Keratinocyte (primary cell): Measurements from ENCODE around the gene HHIPL2. TPM values are rescaled to one million over a fixed set of nuclear protein-coding genes. Genes with fewer than 3 reads are reported as not detected.

Experiments used
- DNase-seq: peaks from one replicate; pipeline ENCODE4 v3.0.0-alpha.2; 2011; ENCODE audit warnings: low read depth, missing footprints, low spot score
- FAIRE-seq: peaks from 2 replicates; lab custom pipeline; 2011; peaks lifted over from hg19 to GRCh38; lab: Jason Lieb, UNC
- H2AFZ ChIP-seq: 2 replicates; pipeline ENCODE4 v1.6.0; 2012; ENCODE audit warnings: low read length, control low read depth, inconsistent platforms; ENCODE audit not compliant: control insufficient read depth
- H3K27ac ChIP-seq: 2 replicates; pipeline ENCODE4 v1.5.1; 2011; ENCODE audit warnings: low read length; ENCODE audit not compliant: control insufficient read depth, insufficient read depth
- H3K27me3 ChIP-seq: 3 replicates; pipeline ENCODE4 v1.6.0; 2011; ENCODE audit warnings: low read length; ENCODE audit not compliant: control insufficient read depth, insufficient read depth; ENCODE audit errors: extremely low read depth
- H3K36me3 ChIP-seq, 2 experiments: 2 replicates in 1 of 2; 3 replicates in 1 of 2; pipeline ENCODE4 v1.5.1; 2011; ENCODE audit warnings: low read length in 2 of 2, mild to moderate bottlenecking in 1 of 2; ENCODE audit not compliant: control insufficient read depth in 2 of 2, insufficient read depth in 2 of 2; ENCODE audit errors: extremely low read depth in 1 of 2
- H3K4me1 ChIP-seq: 3 replicates; pipeline ENCODE4 v1.5.1; 2011; ENCODE audit warnings: low read length; ENCODE audit not compliant: control insufficient read depth, insufficient read depth; ENCODE audit errors: extremely low read depth
- H3K4me2 ChIP-seq: 3 replicates; pipeline ENCODE4 v1.6.0; 2011; ENCODE audit warnings: low read depth, low read length; ENCODE audit not compliant: control insufficient read depth, insufficient read depth; ENCODE audit errors: extremely low read depth
- H3K4me3 ChIP-seq, 3 experiments: fragments of 200-600 bp in 1 of 3; sonication (generic) in 1 of 3; 2 replicates in 2 of 3; 3 replicates in 1 of 3; pipeline ENCODE4 v1.5.1; 2011 to 2016; ENCODE audit warnings: low read length in 3 of 3, mild to moderate bottlenecking in 3 of 3, control low read depth in 2 of 3, inconsistent platforms in 1 of 3, low read depth in 1 of 3, mixed read lengths in 1 of 3, mixed run types in 1 of 3, moderate library complexity in 1 of 3; ENCODE audit not compliant: control insufficient read depth in 2 of 3, insufficient read depth in 2 of 3; ENCODE audit errors: extremely low read depth in 1 of 3
- H3K79me2 ChIP-seq: 2 replicates; pipeline ENCODE4 v1.6.0; 2012; ENCODE audit warnings: low read length; ENCODE audit not compliant: control insufficient read depth, insufficient read depth
- H3K9ac ChIP-seq: 3 replicates; pipeline ENCODE4 v1.6.0; 2011; ENCODE audit warnings: low read length; ENCODE audit not compliant: control insufficient read depth, insufficient read depth; ENCODE audit errors: extremely low read depth
- H3K9me1 ChIP-seq: 3 replicates; pipeline ENCODE4 v1.6.0; 2011; ENCODE audit warnings: low read length; ENCODE audit not compliant: control insufficient read depth, insufficient read depth; ENCODE audit errors: extremely low read depth
- H3K9me3 ChIP-seq: 2 replicates; pipeline ENCODE4 v1.5.1; 2012; ENCODE audit warnings: low read depth, low read length; ENCODE audit not compliant: control insufficient read depth
- H4K20me1 ChIP-seq: 3 replicates; pipeline ENCODE4 v1.6.0; 2011; ENCODE audit warnings: low read length; ENCODE audit not compliant: control insufficient read depth, insufficient read depth; ENCODE audit errors: extremely low read depth
- CTCF ChIP-seq, 3 experiments: IDR thresholded peaks in 1 of 3; conservative IDR thresholded peaks in 1 of 3; optimal IDR thresholded peaks in 1 of 3; 2 replicates in 2 of 3; 3 replicates in 1 of 3; pipeline versions ENCODE3 to v1.5.1; 2011; ENCODE audit warnings: low read length in 3 of 3, mild to moderate bottlenecking in 3 of 3, moderate library complexity in 2 of 3, control low read depth in 1 of 3, inconsistent platforms in 1 of 3; ENCODE audit not compliant: insufficient read depth in 2 of 3; ENCODE audit errors: extremely low read depth in 1 of 3
- EZH2 ChIP-seq: IDR thresholded peaks from one replicate; pipeline ENCODE4 v1.6.1; 2012; ENCODE audit warnings: inconsistent platforms, mild to moderate bottlenecking, low read length, moderate library complexity
- dilution Hi-C: fragments of 300-500 bp; cut with MboI; formaldehyde crosslinking; loops from one replicate; pipeline ENCODE4 v1.7.0; 2020; ENCODE audit warnings: low sequenced_read_pairs; ENCODE audit not compliant: extremely low pct_ligation_motif_present
- polyA plus RNA-seq, 5 experiments: library from polyadenylated mRNA; depleted of rRNA in 3 of 5; stranded (reverse) in 3 of 5; stranded (forward) in 1 of 5; unstranded in 1 of 5; fragments of >200 nt; gene quantifications; 1 replicate in 1 of 5; 2 replicates in 3 of 5; 3 replicates in 1 of 5; pipeline versions ENCODE4 v1.2.1 to v1.2.3, GENCODE V29; 2011 to 2012; ENCODE audit warnings: missing spikeins in 2 of 5, low read depth in 1 of 5, low replicate concordance in 1 of 5

The HHIPL2 gene
- polyA plus RNA-seq, 1 donor (not counting 4 experiments of a cell fraction or from before 2014, with no cell fraction given): 0.16 TPM

GRCh38 chr1:222546548-222547259 is 1.2 kb downstream of the HHIPL2 start:
- Histone ChIP-seq H3K9ac (no peak overlapping the region), H3K27me3 (no peaks in the 10 kb centered on the region), H3K4me2 (peak overlapping the region; percentile 23), H3K79me2 (no peaks in the 10 kb centered on the region), H3K9me1 (no peaks in the 10 kb centered on the region), H3K9me3 (no peaks in the 10 kb centered on the region), H3K4me3 (no peak overlapping the region), H3K27ac (no peak overlapping the region), H3K4me1 (peaks cover 16% of the 10 kb centered on the region), H2AFZ (no peak overlapping the region), H3K36me3 (no peaks in the 10 kb centered on the region), H4K20me1 (no peaks in the 10 kb centered on the region)
- dilution Hi-C loops: no loop called here
- TF ChIP-seq CTCF (optimal IDR thresholded peaks at IDR 0.05 in 1 of 3, IDR thresholded peaks at IDR 0.05 in 1 of 3, conservative IDR thresholded peaks at IDR 0.05 in 1 of 3; ENCODE audit: extremely low read depth in 1 of 3, insufficient read depth in 2 of 3, low read length in 3 of 3) (peak in 1 of 3 experiments; percentile 6), EZH2 (no peak)
- DNase-seq: peak; percentile 36
- FAIRE-seq: peak; percentile 79

GRCh38 chr1:222546091-222546490 is 1.8 kb downstream of the HHIPL2 start:
- dilution Hi-C loops: no loop called here
- no peak overlapping the region for H3K27ac ChIP-seq
- H3K9ac ChIP-seq: no peak overlapping the region

More at GRCh38 chr1:222546091-222546490, 1.8 kb downstream of the HHIPL2 start:
- no peaks in the 10 kb centered on the region for H3K79me2 ChIP-seq
- no peak overlapping the region for H3K4me3 ChIP-seq
- DNase-seq (no peak), FAIRE-seq (no peak)
- H3K4me1 ChIP-seq: peaks cover 16% of the 10 kb centered on the region
- no peaks in the 10 kb centered on the region for H4K20me1 ChIP-seq
- no peaks in the 10 kb centered on the region for H3K9me3 ChIP-seq
- no peaks in the 10 kb centered on the region for H3K9me1 ChIP-seq
- no peaks in the 10 kb centered on the region for H3K27me3 ChIP-seq
- no peak overlapping the region for H3K4me2 ChIP-seq
- H3K36me3 ChIP-seq: no peaks in the 10 kb centered on the region
- no peak overlapping the region for H2AFZ ChIP-seq
- TF ChIP-seq CTCF (optimal IDR thresholded peaks at IDR 0.05 in 1 of 3, IDR thresholded peaks at IDR 0.05 in 1 of 3, conservative IDR thresholded peaks at IDR 0.05 in 1 of 3; ENCODE audit: extremely low read depth in 1 of 3, insufficient read depth in 2 of 3, low read length in 3 of 3): no peak
